ENCODE measurements around the gene NUP133.

NUP133 gene

GRCh38 chr1:229452956-229453801 is 55.0 kb downstream of the NUP133 start:
- no peak for FAIRE-seq

DNA sequence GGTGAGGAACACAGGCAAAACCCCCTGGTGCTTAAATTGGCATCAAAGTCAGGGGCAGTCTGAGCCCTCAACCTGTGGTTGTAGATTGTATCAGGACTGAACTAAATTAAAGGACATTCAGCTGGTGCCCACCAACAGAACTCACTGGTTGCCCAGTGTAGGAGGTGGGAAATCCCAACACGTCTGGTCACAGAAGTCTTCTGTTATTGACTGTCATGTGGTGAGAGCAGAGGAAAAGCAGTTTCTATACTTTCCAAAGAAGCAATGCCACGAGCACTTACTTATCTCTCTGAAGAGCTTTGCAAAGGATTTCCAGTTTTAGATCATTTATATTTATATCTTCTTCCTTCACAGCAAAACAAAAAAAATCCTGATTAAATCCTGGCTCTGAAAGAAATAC is 59.3 kb downstream of the NUP133 start:
- FAIRE-seq, result no peak
- no peak for DNase-seq (ENCODE audit: low spot score)

More at GRCh38 chr1:229452956-229453801, 55.0 kb downstream of the NUP133 start:
- DNase-seq (ENCODE audit: low spot score), result no peak

- no peak for DNase-seq (ENCODE audit: low spot score)
- FAIRE-seq, result no peak
Measured at GRCh38 chr1:229448354-229448753, 59.8 kb downstream of the NUP133 start.

GRCh38 chr1:229447809-229448252 is 60.3 kb downstream of the NUP133 start:
- DNase-seq (ENCODE audit: low spot score), result no peak
- no peak for FAIRE-seq

- DNase-seq (ENCODE audit: low spot score) (no peak), FAIRE-seq (no peak)
Measured at GRCh38 chr1:229445828-229446227, 62.3 kb downstream of the NUP133 start.

- no peak for DNase-seq (ENCODE audit: low spot score)
- FAIRE-seq, result no peak
Measured at GRCh38 chr1:229440851-229441537, 67.1 kb downstream of the NUP133 start.

GRCh38 chr1:229438021-229438420 is 70.1 kb downstream of the NUP133 start:
- DNase-seq (ENCODE audit: low spot score) (no peak), FAIRE-seq (no peak)

DNA sequence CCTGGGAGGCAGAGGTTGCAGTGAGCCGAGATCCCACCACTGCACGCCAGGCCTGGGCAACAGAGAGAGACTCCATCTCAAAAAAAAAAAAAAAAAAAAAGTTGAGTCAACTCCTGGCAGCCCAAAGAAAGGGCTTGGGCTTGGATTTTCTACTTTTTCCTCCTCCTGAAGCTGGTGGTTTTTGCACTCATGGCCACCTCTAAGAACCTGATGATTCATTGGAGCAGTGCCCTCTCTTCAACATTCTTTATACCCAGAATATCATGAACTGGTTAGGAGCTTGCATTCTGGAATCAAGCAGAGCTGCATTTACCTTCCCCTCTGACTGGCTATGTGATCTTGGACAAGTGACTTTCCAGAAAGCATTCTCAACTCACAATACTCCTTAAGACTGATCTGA is 70.7 kb downstream of the NUP133 start:
- DNase-seq (ENCODE audit: low spot score) (no peak), FAIRE-seq (no peak)

GRCh38 chr1:229436201-229436600 is 71.9 kb downstream of the NUP133 start:
- FAIRE-seq (no peak), DNase-seq (ENCODE audit: low spot score) (no peak)

DNA sequence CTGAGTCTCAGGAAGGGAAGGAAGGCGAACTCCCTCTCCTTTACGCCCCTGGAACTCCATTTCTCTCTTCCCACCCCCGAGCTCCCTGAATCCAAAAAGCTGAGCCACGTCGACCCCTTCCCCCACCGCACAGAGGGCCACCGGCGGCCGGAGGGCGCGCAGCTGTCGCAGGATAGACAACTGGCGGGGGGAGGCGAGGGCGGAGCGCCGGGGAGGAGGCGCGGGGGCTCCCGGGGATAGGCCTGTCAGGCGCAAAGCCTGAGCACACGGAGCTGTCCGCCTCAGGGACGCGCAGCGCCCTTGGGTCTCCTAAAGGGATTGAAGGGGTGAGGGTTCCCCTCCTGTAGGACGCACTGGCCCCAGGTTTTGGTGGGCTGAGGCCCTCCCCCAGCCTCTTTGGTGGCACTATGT is 73.5 kb downstream of the NUP133 start:
- DNase-seq (ENCODE audit: low spot score), result no peak
- no peak for FAIRE-seq

DNA sequence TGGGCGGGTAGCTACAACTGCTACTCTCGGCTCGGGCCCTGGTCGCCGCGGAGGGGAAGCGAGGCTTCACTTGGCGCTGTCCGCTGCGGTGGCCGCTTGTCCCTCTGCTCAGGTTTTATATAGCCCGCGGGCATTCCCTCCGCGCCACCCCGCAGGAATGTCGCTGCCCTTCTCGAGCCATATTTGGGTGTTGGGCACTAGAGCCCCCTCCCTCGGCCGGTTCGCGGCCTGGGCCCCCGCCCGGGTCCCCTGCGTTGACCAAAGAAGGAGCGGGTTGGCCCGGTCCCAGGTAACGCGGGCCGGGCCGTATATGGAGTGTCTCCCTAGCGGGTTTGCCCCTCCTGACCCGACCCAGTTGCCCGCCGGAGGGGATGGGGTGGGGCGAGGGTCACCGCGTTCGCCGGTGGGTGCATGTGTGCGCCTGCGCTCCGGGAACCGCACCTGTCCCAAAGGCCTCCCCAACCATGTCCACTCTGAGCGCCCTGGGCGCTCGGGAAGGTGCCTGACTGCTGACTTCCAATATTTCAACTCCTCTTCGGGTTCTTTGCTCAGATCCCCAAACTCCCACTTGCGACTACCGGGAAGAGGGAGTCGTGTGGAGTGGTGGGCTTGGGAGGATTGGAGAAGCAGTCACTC is 74.0 kb downstream of the NUP133 start, which contains the start of gene ACTA1:
TSS of gene ACTA1 (minus strand) at position 90 of the 636 bp plus-strand sequence. CDS start 979 bp downstream, outside the sequence.
- FAIRE-seq (no peak), DNase-seq (ENCODE audit: low spot score) (no peak)

GRCh38 chr1:229433364-229434004 is 74.7 kb downstream of the NUP133 start:
- FAIRE-seq (no peak), DNase-seq (ENCODE audit: low spot score) (no peak)

DNA sequence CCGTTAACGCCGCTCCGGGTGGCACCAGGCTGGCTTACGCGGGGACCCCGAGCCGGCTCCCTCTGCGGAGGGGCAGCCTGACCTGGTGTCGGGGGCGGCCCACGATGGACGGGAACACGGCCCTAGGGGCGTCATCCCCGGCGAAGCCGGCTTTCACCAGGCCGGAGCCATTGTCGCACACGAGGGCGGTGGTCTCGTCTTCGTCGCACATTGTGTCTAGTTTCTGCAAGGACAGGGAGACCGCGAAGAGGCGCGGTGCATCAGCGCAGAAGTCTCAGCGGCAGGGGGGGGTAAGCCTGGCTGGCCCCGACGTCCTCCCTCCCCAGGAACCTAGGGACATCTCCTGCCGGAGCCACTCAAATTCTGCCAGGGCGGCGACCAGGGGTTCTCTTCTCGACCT is 75.2 kb downstream of the NUP133 start:
- DNase-seq (ENCODE audit: low spot score) (no peak), FAIRE-seq (no peak)

DNA sequence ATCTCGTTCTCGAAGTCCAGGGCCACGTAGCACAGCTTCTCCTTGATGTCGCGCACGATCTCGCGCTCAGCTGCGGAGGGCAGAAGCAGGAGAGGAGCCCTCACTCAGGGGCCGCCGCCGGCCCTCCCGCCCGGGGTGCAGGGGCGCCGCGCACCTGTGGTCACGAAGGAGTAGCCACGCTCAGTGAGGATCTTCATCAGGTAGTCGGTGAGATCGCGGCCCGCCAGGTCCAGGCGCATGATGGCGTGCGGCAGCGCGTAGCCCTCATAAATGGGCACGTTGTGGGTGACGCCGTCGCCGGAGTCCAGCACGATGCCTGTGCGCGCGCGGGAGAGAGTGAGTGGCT is 76.1 kb downstream of the NUP133 start:
- no peak for FAIRE-seq
- DNase-seq (ENCODE audit: low spot score), result no peak

DNA sequence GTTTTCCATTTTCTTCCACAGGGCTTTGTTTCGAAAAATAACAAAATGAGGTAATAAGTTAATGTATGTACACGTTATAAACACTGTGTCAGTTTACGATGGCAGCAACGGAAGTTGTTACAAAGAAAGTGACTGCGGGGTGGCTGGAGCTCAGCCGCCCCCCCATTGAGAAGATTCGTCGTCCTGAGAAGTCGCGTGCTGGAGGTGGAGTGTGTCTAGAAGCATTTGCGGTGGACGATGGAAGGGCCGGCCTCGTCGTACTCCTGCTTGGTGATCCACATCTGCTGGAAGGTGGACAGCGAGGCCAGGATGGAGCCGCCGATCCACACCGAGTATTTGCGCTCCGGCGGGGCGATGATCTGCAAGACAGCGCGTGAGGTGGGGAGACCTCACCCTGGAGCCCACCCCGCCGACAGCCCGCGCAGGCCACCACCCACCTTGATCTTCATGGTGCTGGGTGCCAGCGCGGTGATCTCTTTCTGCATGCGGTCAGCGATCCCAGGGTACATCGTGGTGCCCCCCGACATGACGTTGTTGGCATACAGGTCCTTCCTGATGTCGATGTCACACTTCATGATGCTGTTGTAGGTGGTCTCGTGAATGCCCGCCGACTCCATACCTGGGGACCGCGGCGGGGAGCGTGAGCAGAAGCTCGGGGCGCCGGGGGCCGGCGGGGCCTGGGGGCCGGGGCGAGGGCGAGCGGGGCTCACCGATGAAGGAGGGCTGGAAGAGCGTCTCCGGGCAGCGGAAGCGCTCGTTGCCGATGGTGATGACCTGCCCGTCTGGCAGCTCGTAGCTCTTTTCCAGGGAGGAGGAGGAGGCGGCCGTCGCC is 76.6 kb downstream of the NUP133 start:
- DNase-seq (ENCODE audit: low spot score) (no peak), FAIRE-seq (no peak)

GRCh38 chr1:229430761-229431283 is 77.3 kb downstream of the NUP133 start:
- FAIRE-seq (no peak), DNase-seq (ENCODE audit: low spot score) (no peak)

DNA sequence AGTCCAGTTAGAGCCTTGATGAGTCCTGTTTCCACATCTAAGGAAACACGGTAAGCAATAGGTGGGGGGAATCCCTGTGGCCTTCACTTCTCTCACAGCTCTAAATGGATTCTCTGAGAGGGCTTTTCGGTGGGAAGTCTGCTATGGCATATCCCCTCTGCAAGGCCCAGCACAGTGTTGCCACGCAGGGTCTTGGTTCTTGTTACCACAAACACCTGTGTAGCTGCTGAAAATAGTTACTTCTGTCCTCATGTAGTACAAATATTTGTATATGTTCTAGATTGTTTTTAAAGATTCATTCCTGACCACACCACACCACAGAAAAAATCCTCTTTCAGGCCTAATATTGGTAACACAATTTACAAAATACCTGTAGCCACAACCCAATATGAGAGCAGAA is 79.9 kb downstream of the NUP133 start:
- no peak for FAIRE-seq

DNA sequence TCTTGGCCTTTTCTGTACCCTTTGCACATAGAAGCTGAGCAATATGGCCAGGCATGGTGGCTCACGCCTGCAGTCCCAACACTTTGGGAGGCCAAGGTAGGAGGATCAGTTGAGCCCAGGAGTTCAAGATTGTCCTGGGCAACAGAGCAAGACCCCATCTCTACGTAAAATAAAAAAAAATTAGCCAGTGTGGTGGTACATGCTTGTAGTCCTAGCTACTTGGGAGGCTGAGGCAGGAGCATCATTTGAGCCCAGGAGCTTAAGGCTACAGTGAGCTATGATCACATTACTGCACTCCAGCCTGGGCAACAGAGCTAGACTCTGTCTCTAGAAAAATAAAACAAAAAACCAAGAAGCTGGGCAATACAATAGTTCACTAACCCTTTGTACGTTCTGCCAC is 80.6 kb downstream of the NUP133 start:
- DNase-seq (ENCODE audit: low spot score), result no peak
- FAIRE-seq, result no peak

More for the DNA sequence above, 79.9 kb downstream of the NUP133 start:
- DNase-seq (ENCODE audit: low spot score), result no peak

DNA sequence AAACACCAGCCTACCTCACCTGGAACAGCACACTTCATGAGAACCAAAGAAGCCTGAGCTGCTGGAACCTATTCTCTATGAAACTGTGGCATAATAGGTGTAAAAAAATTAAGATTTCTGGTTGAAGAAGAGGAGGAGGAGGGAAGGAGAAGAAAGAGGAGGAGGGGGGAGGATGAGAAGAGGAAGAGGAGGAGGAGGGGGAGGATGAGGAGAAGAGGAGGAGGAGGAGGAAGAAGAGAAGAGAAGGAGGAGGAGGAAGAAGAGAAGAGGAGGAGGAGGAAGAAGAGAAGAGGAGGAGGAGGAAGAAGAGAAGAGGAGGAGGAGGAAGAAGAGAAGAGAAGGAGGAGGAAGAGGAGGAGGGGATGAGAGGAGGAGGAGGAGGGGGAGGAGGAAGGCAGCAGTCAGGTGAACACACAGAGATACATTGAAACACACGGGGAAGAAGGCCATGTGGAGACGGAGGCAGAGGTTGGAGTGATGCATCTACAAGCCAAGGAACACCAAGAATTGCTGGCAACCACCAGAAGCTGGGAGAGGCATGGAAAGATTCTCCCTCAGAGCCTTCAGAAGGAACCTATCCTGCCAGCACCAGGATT is 82.5 kb downstream of the NUP133 start:
- FAIRE-seq, result no peak
- DNase-seq (ENCODE audit: low spot score), result no peak

GRCh38 chr1:229420765-229421164 is 87.4 kb downstream of the NUP133 start:
- FAIRE-seq, result no peak

More at GRCh38 chr1:229420765-229421164, 87.4 kb downstream of the NUP133 start:
- no peak for DNase-seq (ENCODE audit: low spot score)
